Esophagus squamous epithelium (tissue), 4 donors: ENCODE data around the gene GSC.

ENCODE experiments used
- POLR2A ChIP-seq, 4 donors: fragments of 450-650 bp; IDR thresholded peaks; one replicate each; pipeline ENCODE4 v1.6.1; 2017; ENCODE audit warnings: antibody characterized with exemption in 4 of 4, mild to moderate bottlenecking in 4 of 4, moderate library complexity in 3 of 4
- TF ChIP-seq, protein P1 (sequence below), 6 experiments: fragments of 450-650 bp in 4 of 6; fragments of 200-600 bp in 2 of 6; sonication (generic) in 2 of 6; IDR thresholded peaks; one replicate each; pipeline ENCODE4 v1.5.1; 2016 to 2019; ENCODE audit warnings: antibody characterized with exemption in 6 of 6, mild to moderate bottlenecking in 4 of 6, moderate library complexity in 4 of 6

DNA sequence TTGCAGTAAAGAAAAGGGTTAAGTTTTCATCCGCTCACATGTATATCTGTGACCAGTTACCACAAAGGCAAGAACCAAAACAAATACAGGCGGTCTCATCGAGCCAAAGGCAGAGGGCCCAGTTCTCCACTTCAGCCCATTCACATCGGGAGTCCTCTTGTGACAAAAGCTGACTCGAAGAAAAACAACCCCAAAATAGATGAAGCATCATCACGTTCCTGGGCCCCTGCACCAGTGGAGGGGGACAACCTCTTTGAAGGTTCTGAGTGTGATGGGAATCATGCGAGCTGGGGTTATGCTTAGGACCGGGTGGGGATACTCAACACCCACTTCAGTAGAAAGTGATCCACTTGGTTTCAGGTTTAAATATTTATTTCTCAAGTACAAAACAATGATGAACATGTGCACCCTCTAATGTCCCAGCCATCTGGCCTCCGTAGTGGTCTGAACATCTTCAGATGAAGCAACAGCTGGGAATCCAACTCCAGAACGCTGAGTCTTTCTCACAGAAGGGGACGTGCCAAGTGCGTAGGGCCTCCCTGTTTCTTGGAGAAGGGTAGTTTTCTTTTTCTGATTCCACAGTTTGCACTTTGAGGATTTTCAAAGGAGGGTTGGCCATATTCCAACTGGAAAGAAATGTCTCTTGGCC lies 8.4 kb downstream of the GSC start:
- TF ChIP-seq, protein P1, sequence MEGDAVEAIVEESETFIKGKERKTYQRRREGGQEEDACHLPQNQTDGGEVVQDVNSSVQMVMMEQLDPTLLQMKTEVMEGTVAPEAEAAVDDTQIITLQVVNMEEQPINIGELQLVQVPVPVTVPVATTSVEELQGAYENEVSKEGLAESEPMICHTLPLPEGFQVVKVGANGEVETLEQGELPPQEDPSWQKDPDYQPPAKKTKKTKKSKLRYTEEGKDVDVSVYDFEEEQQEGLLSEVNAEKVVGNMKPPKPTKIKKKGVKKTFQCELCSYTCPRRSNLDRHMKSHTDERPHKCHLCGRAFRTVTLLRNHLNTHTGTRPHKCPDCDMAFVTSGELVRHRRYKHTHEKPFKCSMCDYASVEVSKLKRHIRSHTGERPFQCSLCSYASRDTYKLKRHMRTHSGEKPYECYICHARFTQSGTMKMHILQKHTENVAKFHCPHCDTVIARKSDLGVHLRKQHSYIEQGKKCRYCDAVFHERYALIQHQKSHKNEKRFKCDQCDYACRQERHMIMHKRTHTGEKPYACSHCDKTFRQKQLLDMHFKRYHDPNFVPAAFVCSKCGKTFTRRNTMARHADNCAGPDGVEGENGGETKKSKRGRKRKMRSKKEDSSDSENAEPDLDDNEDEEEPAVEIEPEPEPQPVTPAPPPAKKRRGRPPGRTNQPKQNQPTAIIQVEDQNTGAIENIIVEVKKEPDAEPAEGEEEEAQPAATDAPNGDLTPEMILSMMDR (IDR thresholded peaks at IDR 0.05), result no peak
- TF ChIP-seq POLR2A (IDR thresholded peaks at IDR 0.05), result no peak
